SK-N-SH treated with all-trans-retinoic acid at 6 μM for 48 hours (cell line): ENCODE data around the gene GFRA1.

Experiments
- ATAC-seq: fragments of 200-7000 bp; cut with Tn5 transposase; 3 replicates; pipeline ENCODE4 v1.9.1; 2020; ENCODE audit warnings: mild to moderate bottlenecking, moderate library complexity
- ARNTL ChIP-seq: fragments of 450-650 bp; formaldehyde crosslinking; IDR thresholded peaks from 2 replicates; pipeline ENCODE4 v1.5.0; 2020; ENCODE audit warnings: low read depth, mild to moderate bottlenecking, moderate library complexity, borderline replicate concordance
- BACH2 ChIP-seq: fragments of 250-450 bp; sonication (Bioruptor Pico); IDR thresholded peaks from 2 replicates; pipeline ENCODE4 v1.9.0; 2021; ENCODE audit warnings: mild to moderate bottlenecking, borderline replicate concordance
- CREB5 ChIP-seq: fragments of 250-450 bp; sonication (Bioruptor Pico); IDR thresholded peaks from 2 replicates; pipeline ENCODE4 v1.5.1; 2020; ENCODE audit warnings: low read depth, mild to moderate bottlenecking, moderate library complexity
- CSDC2 ChIP-seq: fragments of 250-450 bp; sonication (Bioruptor Pico); IDR thresholded peaks from 2 replicates; pipeline ENCODE4 v1.5.0; 2020; ENCODE audit warnings: mild to moderate bottlenecking, moderate library complexity
- CSRNP3 ChIP-seq: fragments of 250-450 bp; sonication (Bioruptor Pico); IDR thresholded peaks from 2 replicates; pipeline ENCODE4 v1.5.1; 2021; ENCODE audit warnings: mild to moderate bottlenecking, moderate library complexity
- ISL1 ChIP-seq: fragments of 250-450 bp; sonication (Bioruptor Pico); IDR thresholded peaks from 2 replicates; pipeline ENCODE4 v2.1.2; 2022; ENCODE audit warnings: mild to moderate bottlenecking, moderate library complexity
- OSR1 ChIP-seq: fragments of 250-450 bp; sonication (Bioruptor Pico); IDR thresholded peaks from 2 replicates; pipeline ENCODE4 v1.8.0; 2022; ENCODE audit warnings: moderate library complexity, mild to moderate bottlenecking, inconsistent platforms
- PPARA ChIP-seq: fragments of 250-450 bp; sonication (Bioruptor Pico); IDR thresholded peaks from 2 replicates; pipeline ENCODE4 v1.5.0; 2020; ENCODE audit warnings: mild to moderate bottlenecking, borderline replicate concordance
- RARB ChIP-seq: fragments of 250-450 bp; sonication (Bioruptor Pico); IDR thresholded peaks from 2 replicates; pipeline ENCODE4 v1.8.0; 2021; ENCODE audit warnings: mild to moderate bottlenecking, moderate library complexity
- SNAI2 ChIP-seq: fragments of 250-450 bp; sonication (Bioruptor Pico); IDR thresholded peaks from 2 replicates; pipeline ENCODE4 v1.5.0; 2020; ENCODE audit warnings: mild to moderate bottlenecking, moderate library complexity
- TCF4 ChIP-seq: fragments of 250-450 bp; sonication (Bioruptor Pico); IDR thresholded peaks from 2 replicates; pipeline ENCODE4 v1.8.0; 2021; ENCODE audit warnings: mild to moderate bottlenecking, moderate library complexity, borderline replicate concordance
- ZC3H10 ChIP-seq: fragments of 250-450 bp; sonication (Bioruptor Pico); IDR thresholded peaks from 2 replicates; pipeline ENCODE4 v1.5.1; 2021; ENCODE audit warnings: mild to moderate bottlenecking, moderate library complexity
- ZFP3 ChIP-seq: fragments of 250-450 bp; sonication (Bioruptor Pico); IDR thresholded peaks from 2 replicates; pipeline ENCODE4 v1.5.0; 2020; ENCODE audit warnings: mild to moderate bottlenecking, moderate library complexity
- ZNF565 ChIP-seq: fragments of 450-650 bp; formaldehyde crosslinking; conservative IDR thresholded peaks from 2 replicates; pipeline ENCODE4 v1.5.0; 2020; ENCODE audit warnings: low read depth, mild to moderate bottlenecking, moderate library complexity
- ZNF8 ChIP-seq: fragments of 450-650 bp; formaldehyde crosslinking; IDR thresholded peaks from 2 replicates; pipeline ENCODE4 v1.5.0; 2020; ENCODE audit warnings: mild to moderate bottlenecking, moderate library complexity
- TF ChIP-seq, protein P1 (sequence below): fragments of 250-450 bp; sonication (Bioruptor Pico); IDR thresholded peaks from 2 replicates; pipeline ENCODE4 v1.5.0; 2020; ENCODE audit warnings: mild to moderate bottlenecking, moderate library complexity
- TF ChIP-seq, protein P2 (sequence below): fragments of 250-450 bp; sonication (Bioruptor Pico); IDR thresholded peaks from 2 replicates; pipeline ENCODE4 v1.8.0; 2020; ENCODE audit warnings: mild to moderate bottlenecking, moderate library complexity, borderline replicate concordance
- TF ChIP-seq, protein P3 (sequence below): fragments of 250-450 bp; sonication (Bioruptor Pico); IDR thresholded peaks from 2 replicates; pipeline ENCODE4 v1.8.0; 2021; ENCODE audit warnings: low read depth, mild to moderate bottlenecking, moderate library complexity, borderline replicate concordance

GFRA1 gene

DNA sequence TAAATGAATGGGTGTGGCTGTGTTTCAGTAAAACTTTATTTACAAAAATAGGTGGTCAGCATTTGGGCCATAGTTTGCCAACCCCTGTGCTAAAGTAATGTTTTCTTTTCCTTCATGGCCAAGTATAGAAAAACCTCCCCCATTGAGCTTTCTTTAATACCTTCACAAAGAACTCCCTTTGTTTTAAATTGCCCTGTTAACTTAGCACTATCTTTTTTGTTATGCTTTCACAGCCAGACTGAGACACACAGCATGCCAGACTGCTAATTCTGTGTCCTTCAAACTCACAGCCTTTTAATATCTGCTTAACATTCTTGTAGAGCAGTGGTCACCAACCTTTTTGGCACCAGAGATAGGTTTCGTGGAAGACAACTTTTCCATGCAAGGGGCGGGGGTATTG lies 78.0 kb downstream of the GFRA1 start:
- TF ChIP-seq ZC3H10 (CRISPR knock-in tag), result no peak
- no peak for TF ChIP-seq TCF4 (CRISPR knock-in tag)
- TF ChIP-seq SNAI2 (CRISPR knock-in tag), result no peak
- TF ChIP-seq, protein P1, sequence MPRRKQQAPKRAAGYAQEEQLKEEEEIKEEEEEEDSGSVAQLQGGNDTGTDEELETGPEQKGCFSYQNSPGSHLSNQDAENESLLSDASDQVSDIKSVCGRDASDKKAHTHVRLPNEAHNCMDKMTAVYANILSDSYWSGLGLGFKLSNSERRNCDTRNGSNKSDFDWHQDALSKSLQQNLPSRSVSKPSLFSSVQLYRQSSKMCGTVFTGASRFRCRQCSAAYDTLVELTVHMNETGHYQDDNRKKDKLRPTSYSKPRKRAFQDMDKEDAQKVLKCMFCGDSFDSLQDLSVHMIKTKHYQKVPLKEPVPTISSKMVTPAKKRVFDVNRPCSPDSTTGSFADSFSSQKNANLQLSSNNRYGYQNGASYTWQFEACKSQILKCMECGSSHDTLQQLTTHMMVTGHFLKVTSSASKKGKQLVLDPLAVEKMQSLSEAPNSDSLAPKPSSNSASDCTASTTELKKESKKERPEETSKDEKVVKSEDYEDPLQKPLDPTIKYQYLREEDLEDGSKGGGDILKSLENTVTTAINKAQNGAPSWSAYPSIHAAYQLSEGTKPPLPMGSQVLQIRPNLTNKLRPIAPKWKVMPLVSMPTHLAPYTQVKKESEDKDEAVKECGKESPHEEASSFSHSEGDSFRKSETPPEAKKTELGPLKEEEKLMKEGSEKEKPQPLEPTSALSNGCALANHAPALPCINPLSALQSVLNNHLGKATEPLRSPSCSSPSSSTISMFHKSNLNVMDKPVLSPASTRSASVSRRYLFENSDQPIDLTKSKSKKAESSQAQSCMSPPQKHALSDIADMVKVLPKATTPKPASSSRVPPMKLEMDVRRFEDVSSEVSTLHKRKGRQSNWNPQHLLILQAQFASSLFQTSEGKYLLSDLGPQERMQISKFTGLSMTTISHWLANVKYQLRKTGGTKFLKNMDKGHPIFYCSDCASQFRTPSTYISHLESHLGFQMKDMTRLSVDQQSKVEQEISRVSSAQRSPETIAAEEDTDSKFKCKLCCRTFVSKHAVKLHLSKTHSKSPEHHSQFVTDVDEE (CRISPR knock-in tag), result no peak
- no peak for TF ChIP-seq CSDC2
- no peak for TF ChIP-seq CSRNP3 (CRISPR knock-in tag)
- TF ChIP-seq ZNF8 (CRISPR knock-in tag), result no peak
- TF ChIP-seq OSR1 (CRISPR knock-in tag), result no peak
- TF ChIP-seq, protein P2, sequence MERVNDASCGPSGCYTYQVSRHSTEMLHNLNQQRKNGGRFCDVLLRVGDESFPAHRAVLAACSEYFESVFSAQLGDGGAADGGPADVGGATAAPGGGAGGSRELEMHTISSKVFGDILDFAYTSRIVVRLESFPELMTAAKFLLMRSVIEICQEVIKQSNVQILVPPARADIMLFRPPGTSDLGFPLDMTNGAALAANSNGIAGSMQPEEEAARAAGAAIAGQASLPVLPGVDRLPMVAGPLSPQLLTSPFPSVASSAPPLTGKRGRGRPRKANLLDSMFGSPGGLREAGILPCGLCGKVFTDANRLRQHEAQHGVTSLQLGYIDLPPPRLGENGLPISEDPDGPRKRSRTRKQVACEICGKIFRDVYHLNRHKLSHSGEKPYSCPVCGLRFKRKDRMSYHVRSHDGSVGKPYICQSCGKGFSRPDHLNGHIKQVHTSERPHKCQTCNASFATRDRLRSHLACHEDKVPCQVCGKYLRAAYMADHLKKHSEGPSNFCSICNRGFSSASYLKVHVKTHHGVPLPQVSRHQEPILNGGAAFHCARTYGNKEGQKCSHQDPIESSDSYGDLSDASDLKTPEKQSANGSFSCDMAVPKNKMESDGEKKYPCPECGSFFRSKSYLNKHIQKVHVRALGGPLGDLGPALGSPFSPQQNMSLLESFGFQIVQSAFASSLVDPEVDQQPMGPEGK (CRISPR knock-in tag), result no peak
- TF ChIP-seq ZNF565 (CRISPR knock-in tag), result no peak
- no peak for TF ChIP-seq BACH2
- TF ChIP-seq PPARA, result no peak
- no peak for TF ChIP-seq ARNTL
- no peak for TF ChIP-seq CREB5 (CRISPR knock-in tag)
- TF ChIP-seq ZFP3 (CRISPR knock-in tag), result no peak
- TF ChIP-seq, protein P3, sequence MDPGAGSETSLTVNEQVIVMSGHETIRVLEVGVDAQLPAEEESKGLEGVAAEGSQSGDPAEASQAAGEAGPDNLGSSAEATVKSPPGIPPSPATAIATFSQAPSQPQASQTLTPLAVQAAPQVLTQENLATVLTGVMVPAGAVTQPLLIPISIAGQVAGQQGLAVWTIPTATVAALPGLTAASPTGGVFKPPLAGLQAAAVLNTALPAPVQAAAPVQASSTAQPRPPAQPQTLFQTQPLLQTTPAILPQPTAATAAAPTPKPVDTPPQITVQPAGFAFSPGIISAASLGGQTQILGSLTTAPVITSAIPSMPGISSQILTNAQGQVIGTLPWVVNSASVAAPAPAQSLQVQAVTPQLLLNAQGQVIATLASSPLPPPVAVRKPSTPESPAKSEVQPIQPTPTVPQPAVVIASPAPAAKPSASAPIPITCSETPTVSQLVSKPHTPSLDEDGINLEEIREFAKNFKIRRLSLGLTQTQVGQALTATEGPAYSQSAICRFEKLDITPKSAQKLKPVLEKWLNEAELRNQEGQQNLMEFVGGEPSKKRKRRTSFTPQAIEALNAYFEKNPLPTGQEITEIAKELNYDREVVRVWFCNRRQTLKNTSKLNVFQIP, result no peak
- ATAC-seq, result no peak

- no peak for ATAC-seq
- TF ChIP-seq, protein P3, result no peak
- TF ChIP-seq PPARA (no peak), ZNF565 (CRISPR knock-in tag) (no peak), TCF4 (CRISPR knock-in tag) (no peak), ARNTL (no peak), OSR1 (CRISPR knock-in tag) (no peak), ISL1 (no peak), ZNF8 (CRISPR knock-in tag) (no peak), RARB (no peak)
- TF ChIP-seq, protein P1 (CRISPR knock-in tag), result no peak
These were observed 78.9 kb downstream of the GFRA1 start for GRCh38 chr10:116194061-116194460.
